ENCODE measurements around the gene DKK3.

The DKK3 gene

GRCh38 chr11:12029738-12030363, 21.4 kb upstream of the DKK3 start:
- no peak for DNase-seq

- no peak for DNase-seq
These were observed 20.7 kb upstream of the DKK3 start for GRCh38 chr11:12029119-12029518.

- no peak for DNase-seq
These were observed 19.9 kb upstream of the DKK3 start for GRCh38 chr11:12028303-12028702.

GRCh38 chr11:12026331-12027211, 18.1 kb upstream of the DKK3 start:
- DNase-seq, result no peak

GRCh38 chr11:12024254-12024926, 16.0 kb upstream of the DKK3 start:
- no peak for DNase-seq

- DNase-seq, result no peak
These were observed 14.6 kb upstream of the DKK3 start for GRCh38 chr11:12023015-12023414.

- no peak for DNase-seq
These were observed 12.1 kb upstream of the DKK3 start for GRCh38 chr11:12020546-12020945.

GRCh38 chr11:12019866-12020416, 11.5 kb upstream of the DKK3 start:
- no peak for DNase-seq

GRCh38 chr11:12019337-12019736, 10.9 kb upstream of the DKK3 start:
- no peak for DNase-seq

GRCh38 chr11:12017865-12018453, 9.5 kb upstream of the DKK3 start:
- no peak for DNase-seq

GRCh38 chr11:12017243-12017678, 8.8 kb upstream of the DKK3 start:
- no peak for DNase-seq

- no peak for DNase-seq
These were observed 7.8 kb upstream of the DKK3 start for GRCh38 chr11:12016246-12016645.

- no peak for DNase-seq
These were observed 7.1 kb upstream of the DKK3 start for GRCh38 chr11:12015486-12015885.

- DNase-seq, result no peak
These were observed 5.4 kb upstream of the DKK3 start for GRCh38 chr11:12013781-12014180.

GRCh38 chr11:12009617-12010321, 1.3 kb upstream of the DKK3 start:
- DNase-seq, result no peak

GRCh38 chr11:12008790-12009616, 577 bp upstream of the DKK3 start:
- no peak for DNase-seq

- DNase-seq, result no peak
These were observed 1.2 kb downstream of the DKK3 start for GRCh38 chr11:12007230-12007593.

- DNase-seq, result no peak
These were observed 1.7 kb downstream of the DKK3 start for GRCh38 chr11:12006552-12007229.

- no peak for DNase-seq
These were observed 3.0 kb downstream of the DKK3 start for GRCh38 chr11:12005476-12005875.

GRCh38 chr11:12005061-12005460, 3.4 kb downstream of the DKK3 start:
- no peak for DNase-seq

- no peak for DNase-seq
These were observed 4.6 kb downstream of the DKK3 start for GRCh38 chr11:12003815-12004214.
